ENCODE results near the gene PLEKHA3.

- no peak for TF ChIP-seq CTCF (IDR thresholded peaks at IDR 0.05)
- peak; percentile 89 to 94 (median 92) for TF ChIP-seq POLR2AphosphoS5 (IDR thresholded peaks at IDR 0.05)
Measured at GRCh38 chr2:178450774-178451525, 29.3 kb upstream of the PLEKHA3 start, which contains the start of the genes PJVK and PRKRA.
